HUES6 (cell line): ENCODE data around the gene MYO16.

ENCODE experiments used
- H3K27ac ChIP-seq: 2 replicates; pipeline ENCODE4 v1.7.0; 2013; ENCODE audit warnings: low read depth, mild to moderate bottlenecking, low read length, inconsistent platforms
- H3K27me3 ChIP-seq: 2 replicates; pipeline ENCODE4 v1.6.1; 2013; ENCODE audit warnings: low read length; ENCODE audit not compliant: control insufficient read depth, insufficient read depth
- H3K36me3 ChIP-seq: 2 replicates; pipeline ENCODE4 v1.6.1; 2013; ENCODE audit warnings: low read length; ENCODE audit not compliant: control insufficient read depth, insufficient read depth
- H3K4me1 ChIP-seq: 2 replicates; pipeline ENCODE4 v1.6.1; 2013; ENCODE audit warnings: low read length; ENCODE audit not compliant: control insufficient read depth, insufficient read depth
- H3K4me3 ChIP-seq: 2 replicates; pipeline ENCODE4 v1.5.1; 2013; ENCODE audit warnings: low read depth, low read length
- H3K9ac ChIP-seq: one replicate; pipeline ENCODE4 v1.6.1; 2013; ENCODE audit warnings: mild to moderate bottlenecking, low read length
- H3K9me3 ChIP-seq: 2 replicates; pipeline ENCODE4 v1.6.1; 2013; ENCODE audit warnings: low read depth, low read length; ENCODE audit not compliant: control insufficient read depth, insufficient read depth

MYO16 gene

GRCh38 chr13:109007946-109008345, 378.5 kb downstream of the MYO16 start:
- Histone ChIP-seq H3K4me3 (no peak overlapping the region), H3K27me3 (no peaks in the 10 kb centered on the region), H3K27ac (no peak overlapping the region), H3K4me1 (peaks cover 3% of the 10 kb centered on the region; the same call in 1 of the 2 replicates), H3K36me3 (no peaks in the 10 kb centered on the region), H3K9ac (no peak overlapping the region), H3K9me3 (no peaks in the 10 kb centered on the region)

DNA sequence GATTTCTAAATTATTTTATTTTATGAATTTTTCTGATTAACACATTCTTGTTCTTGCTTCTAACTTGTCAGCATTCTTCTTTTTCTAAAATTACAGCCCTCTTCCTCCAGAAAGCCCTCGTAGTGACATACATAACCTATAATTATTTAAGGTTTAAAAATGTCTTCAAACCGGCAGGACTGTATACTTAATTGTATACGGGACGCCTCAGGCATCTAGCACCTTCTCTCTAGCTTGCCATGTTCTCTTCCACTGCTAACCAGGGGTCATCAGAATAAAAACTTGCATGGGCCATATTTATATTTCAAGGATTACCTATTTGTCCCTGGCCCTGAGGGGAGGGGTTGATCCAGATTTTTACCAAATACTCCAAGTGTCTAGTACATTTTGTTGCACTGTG, 380.3 kb downstream of the MYO16 start:
- peaks cover 3% of the 10 kb centered on the region; the same call in 1 of the 2 replicates for H3K4me1 ChIP-seq
- no peak overlapping the region for H3K9ac ChIP-seq
- no peak overlapping the region for H3K27ac ChIP-seq
- H3K27me3 ChIP-seq, result no peaks in the 10 kb centered on the region
- no peaks in the 10 kb centered on the region for H3K9me3 ChIP-seq
- no peaks in the 10 kb centered on the region for H3K36me3 ChIP-seq
- H3K4me3 ChIP-seq, result no peak overlapping the region

DNA sequence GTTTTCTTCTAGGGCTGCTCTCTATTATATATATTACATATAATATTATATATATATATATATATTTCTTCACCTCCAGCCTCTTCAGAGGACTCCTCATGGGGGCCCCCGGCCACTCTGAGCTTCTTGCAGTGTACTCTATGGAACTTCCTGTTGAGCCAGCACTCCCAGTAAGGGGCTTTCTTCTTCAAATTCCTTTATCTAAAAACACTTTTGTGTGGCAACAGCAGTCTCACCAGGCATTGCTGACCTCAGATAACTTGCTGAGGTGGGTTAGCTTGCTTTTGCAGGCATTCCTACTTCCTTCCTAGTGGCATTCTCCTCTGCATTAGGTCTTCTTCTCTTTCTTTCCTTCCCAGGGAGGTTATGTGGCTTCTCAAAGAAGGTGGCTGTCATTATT, 381.5 kb downstream of the MYO16 start:
- no peaks in the 10 kb centered on the region for H3K9me3 ChIP-seq
- H3K27me3 ChIP-seq, result no peaks in the 10 kb centered on the region
- no peak overlapping the region for H3K4me3 ChIP-seq
- H3K36me3 ChIP-seq, result no peaks in the 10 kb centered on the region
- H3K27ac ChIP-seq, result no peak overlapping the region
- H3K9ac ChIP-seq, result no peak overlapping the region
- peaks cover 3% of the 10 kb centered on the region; the same call in 1 of the 2 replicates for H3K4me1 ChIP-seq

GRCh38 chr13:109012115-109012514, 382.7 kb downstream of the MYO16 start:
- Histone ChIP-seq H3K36me3 (no peaks in the 10 kb centered on the region), H3K9me3 (no peaks in the 10 kb centered on the region), H3K9ac (no peak overlapping the region), H3K27ac (no peak overlapping the region), H3K4me3 (no peak overlapping the region), H3K27me3 (no peaks in the 10 kb centered on the region), H3K4me1 (peaks cover 3% of the 10 kb centered on the region; the same call in 1 of the 2 replicates)

DNA sequence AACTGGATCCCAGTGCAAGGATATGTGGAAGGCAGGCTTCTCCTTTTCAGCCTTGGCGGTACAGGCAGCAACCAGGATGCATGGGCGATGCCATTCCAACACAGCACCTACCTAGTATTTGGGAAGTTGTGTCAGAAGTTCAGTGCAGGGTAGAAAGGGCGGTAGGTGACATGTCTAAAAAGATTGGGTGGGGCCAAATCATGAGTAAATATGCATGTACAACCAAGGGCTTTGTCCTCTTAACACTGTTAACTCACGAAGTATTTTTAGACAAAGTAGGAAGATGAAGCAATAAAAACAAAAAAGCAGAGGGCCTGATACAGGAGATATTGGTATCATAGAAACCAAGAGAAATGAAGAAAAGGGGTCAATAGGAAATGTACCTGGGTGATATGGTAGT, 392.1 kb downstream of the MYO16 start:
- Histone ChIP-seq H3K9me3 (peaks cover 7% of the 10 kb centered on the region), H3K9ac (no peak overlapping the region), H3K36me3 (no peaks in the 10 kb centered on the region), H3K4me3 (no peak overlapping the region), H3K27me3 (no peaks in the 10 kb centered on the region), H3K27ac (no peak overlapping the region), H3K4me1 (no peaks in the 10 kb centered on the region)

GRCh38 chr13:109024611-109025010, 395.2 kb downstream of the MYO16 start:
- Histone ChIP-seq H3K27me3 (no peaks in the 10 kb centered on the region), H3K9ac (no peak overlapping the region)

GRCh38 chr13:109026266-109026665, 396.9 kb downstream of the MYO16 start:
- no peaks in the 10 kb centered on the region for H3K9me3 ChIP-seq
- no peak overlapping the region for H3K27ac ChIP-seq
- no peaks in the 10 kb centered on the region for H3K4me1 ChIP-seq
- H3K9ac ChIP-seq, result no peak overlapping the region
- no peak overlapping the region for H3K4me3 ChIP-seq
- no peaks in the 10 kb centered on the region for H3K36me3 ChIP-seq
- no peaks in the 10 kb centered on the region for H3K27me3 ChIP-seq

More at GRCh38 chr13:109024611-109025010, 395.2 kb downstream of the MYO16 start:
- Histone ChIP-seq H3K36me3 (no peaks in the 10 kb centered on the region), H3K9me3 (no peaks in the 10 kb centered on the region), H3K4me3 (no peak overlapping the region), H3K4me1 (no peaks in the 10 kb centered on the region), H3K27ac (no peak overlapping the region)

GRCh38 chr13:109028624-109029023, 399.2 kb downstream of the MYO16 start:
- Histone ChIP-seq H3K4me3 (no peak overlapping the region), H3K27ac (no peak overlapping the region), H3K27me3 (no peaks in the 10 kb centered on the region)

GRCh38 chr13:109033090-109033489, 403.7 kb downstream of the MYO16 start:
- Histone ChIP-seq H3K27ac (no peak overlapping the region), H3K36me3 (no peaks in the 10 kb centered on the region), H3K27me3 (no peaks in the 10 kb centered on the region), H3K4me1 (no peaks in the 10 kb centered on the region), H3K9ac (no peak overlapping the region), H3K9me3 (no peaks in the 10 kb centered on the region), H3K4me3 (no peak overlapping the region)

More at GRCh38 chr13:109028624-109029023, 399.2 kb downstream of the MYO16 start:
- Histone ChIP-seq H3K36me3 (no peaks in the 10 kb centered on the region), H3K9ac (no peak overlapping the region), H3K9me3 (no peaks in the 10 kb centered on the region), H3K4me1 (no peaks in the 10 kb centered on the region)

DNA sequence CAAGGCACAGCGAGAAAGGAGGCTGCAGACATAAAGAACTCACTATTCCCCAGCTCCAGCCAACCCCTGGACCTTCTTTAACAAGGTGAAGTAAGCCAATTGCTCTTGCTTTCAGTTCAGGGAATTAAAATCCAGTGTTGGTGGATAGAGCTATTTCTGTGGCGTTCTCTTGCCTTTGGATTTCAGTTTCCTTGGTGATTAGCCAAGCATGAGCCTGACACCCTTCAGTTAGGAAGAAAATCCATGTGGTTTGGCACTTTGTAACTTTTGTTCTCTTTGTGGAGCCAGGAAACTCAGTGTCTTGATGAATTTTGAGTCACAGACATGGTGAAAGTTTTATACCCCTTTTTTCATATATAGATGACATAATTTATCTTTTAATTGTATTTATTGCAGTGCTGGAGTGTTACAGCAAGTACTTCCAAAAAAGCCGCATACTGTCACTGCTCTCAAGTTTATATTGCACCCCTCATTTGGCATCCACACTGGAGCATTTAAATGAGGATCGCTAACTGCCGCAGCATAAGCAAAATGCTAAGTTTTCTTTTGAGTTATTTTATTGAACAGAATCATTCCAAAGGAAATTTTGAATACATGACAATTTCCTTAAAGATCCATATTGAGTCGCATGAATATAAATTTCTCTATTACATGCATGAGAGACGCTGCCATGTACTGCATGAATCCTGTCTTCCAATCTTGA, 406.8 kb downstream of the MYO16 start:
- Histone ChIP-seq H3K9ac (no peak overlapping the region), H3K4me3 (no peak overlapping the region), H3K36me3 (no peaks in the 10 kb centered on the region), H3K9me3 (no peaks in the 10 kb centered on the region), H3K27me3 (no peaks in the 10 kb centered on the region), H3K4me1 (no peaks in the 10 kb centered on the region), H3K27ac (no peak overlapping the region)

GRCh38 chr13:109043636-109044035, 414.2 kb downstream of the MYO16 start:
- Histone ChIP-seq H3K9me3 (no peaks in the 10 kb centered on the region), H3K27me3 (no peaks in the 10 kb centered on the region)

More at GRCh38 chr13:109043636-109044035, 414.2 kb downstream of the MYO16 start:
- Histone ChIP-seq H3K4me1 (no peaks in the 10 kb centered on the region), H3K9ac (no peak overlapping the region), H3K4me3 (no peak overlapping the region), H3K36me3 (no peaks in the 10 kb centered on the region), H3K27ac (no peak overlapping the region)
